ENCODE data around the gene CHURC1. TPM values are rescaled to one million over a fixed set of nuclear protein-coding genes. Genes with fewer than 3 reads are reported as not detected.

Gene CHURC1
- total and polyA plus RNA-seq, 2 of the 8 experiments (the other 6 are each of a cell fraction or from before 2014, with no cell fraction given): 50.2 to 59.3 TPM

DNA sequence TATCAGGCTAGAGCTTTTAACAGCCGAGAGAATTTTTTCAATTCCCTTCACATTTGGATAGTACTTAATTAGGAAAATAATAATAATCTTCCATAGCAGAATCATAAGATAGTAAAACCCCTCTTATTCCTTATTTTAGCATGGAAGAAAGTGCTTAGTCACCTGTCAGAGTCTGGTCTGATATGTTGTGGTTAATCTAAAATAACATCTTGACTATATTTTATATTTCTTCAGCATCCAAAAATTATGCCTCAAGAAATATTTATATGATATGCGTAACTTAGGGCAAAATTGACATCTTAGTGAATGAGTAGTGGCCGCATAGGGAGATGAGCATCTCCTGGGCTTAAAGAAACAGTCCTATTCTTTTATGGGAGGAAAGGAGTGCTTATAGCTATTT, 12.8 kb downstream of the CHURC1 start:
- Histone ChIP-seq H3K79me2 (ENCODE audit: control insufficient read depth in 1 of 2, insufficient read depth in 2 of 2, low read length in 2 of 2) (no peaks in the 10 kb centered on the region), H2BK120ac (replicated peaks; ENCODE audit: low read depth, low read length) (no peak overlapping the region), H4K8ac (ENCODE audit: extremely low read depth, insufficient read depth, low read length) (no peak overlapping the region), H3K27ac (ENCODE audit: low read depth, low read length) (no peak overlapping the region), H3K79me1 (ENCODE audit: low read depth, low read length) (no peaks in the 10 kb centered on the region), H3K56ac (replicated peaks; ENCODE audit: insufficient read length, low read depth, low read length) (no peak overlapping the region), H2BK5ac (ENCODE audit: low read depth, low read length) (no peak overlapping the region), H3K4ac (replicated peaks; ENCODE audit: insufficient read length, low read depth, low read length) (no peak overlapping the region), H3K23ac (ENCODE audit: insufficient read length) (no peak overlapping the region), H3K36me3 (ENCODE audit: control insufficient read depth in 2 of 4, insufficient read depth in 4 of 4, low read length in 3 of 4) (peaks cover 4 to 32% (median 11%) of the 10 kb centered on the region in 4 experiments), H3K27me3 (replicated peaks in 1 of 4; ENCODE audit: control insufficient read depth in 3 of 4, extremely low read depth in 1 of 4, insufficient read depth in 3 of 4, low read length in 3 of 4) (no peaks in the 10 kb centered on the region), H4K5ac (ENCODE audit: insufficient read length, low read depth, low read length) (no peak overlapping the region), H3K4me2 (ENCODE audit: insufficient read depth in 1 of 2, low read depth in 2 of 2, low read length in 2 of 2) (no peak overlapping the region), H3K14ac (ENCODE audit: insufficient read length) (no peak overlapping the region), H2BK20ac (ENCODE audit: low read length) (no peak overlapping the region), H2BK15ac (ENCODE audit: low read length) (no peak overlapping the region), H4K20me1 (replicated peaks in 1 of 2; ENCODE audit: control insufficient read depth in 1 of 2, insufficient read depth in 2 of 2, low read length in 2 of 2) (no peaks in the 10 kb centered on the region), H3K9me3 (ENCODE audit: insufficient read depth in 2 of 2, low read depth in 1 of 2, low read length in 1 of 2) (no peaks in the 10 kb centered on the region), H2AFZ (ENCODE audit: low read length) (no peak overlapping the region), H3K18ac (ENCODE audit: extremely low read depth, low read length) (no peak overlapping the region), H4K91ac (replicated peaks; ENCODE audit: insufficient read length, low read length) (no peak overlapping the region), H2AK5ac (ENCODE audit: low read depth, low read length) (no peak overlapping the region), H3K4me1 (replicated peaks in 1 of 4; ENCODE audit: control insufficient read depth in 3 of 4, insufficient read depth in 4 of 4, low read length in 3 of 4) (peaks cover 0 to 3% (median 0%) of the 10 kb centered on the region in 4 experiments; a peak in 1 of 7 replicates), H3K9ac (replicated peaks in 1 of 4; ENCODE audit: extremely low read depth in 1 of 4, low read depth in 3 of 4, low read length in 3 of 4) (no peak overlapping the region), H3K23me2 (ENCODE audit: low read depth, low read length) (no peaks in the 10 kb centered on the region), H2BK12ac (ENCODE audit: low read depth, low read length) (no peak overlapping the region), H3K4me3 (ENCODE audit: extremely low read depth in 1 of 4, insufficient read depth in 2 of 4, low read depth in 3 of 4, low read length in 4 of 4) (no peak overlapping the region)
- ChIA-PET POLR2A (ENCODE audit: partially characterized antibody) (interaction anchor here (0.8 to 2.0 kb wide), 5 partner anchors 9 to 26 kb away, joined by 3 to 7 read pairs (median 3); partner anchors contain the start of genes CHURC1 and GPX2), CTCF (ENCODE audit: partially characterized antibody) (interaction anchor here (0.9 to 1.9 kb wide), 7 partner anchors 10 to 104 kb away, joined by 3 to 7 read pairs (median 4); no protein-coding TSS in a partner anchor)
- DNase-seq (ENCODE audit: low read depth in 1 of 2, low spot score in 2 of 2) (no peak), FAIRE-seq (no peak)
- WGBS, 2 experiments (ENCODE audit: extremely low coverage in 1 of 2, insufficient coverage in 1 of 2, insufficient read length in 1 of 2, insufficient replicate concordance in 2 of 2, low coverage in 1 of 2, low lambda C conversion rate in 2 of 2, missing lambda C conversion rate in 1 of 2): 95% methylated on average over 3 of the region's 3 CpGs; no CpG with 5 or more reads in 1 of the 2 experiments
- TF ChIP-seq CHD2 (IDR thresholded peaks at IDR 0.05; ENCODE audit: low read length) (no peak), RAD21 (IDR thresholded peaks at IDR 0.05 in 1 of 2, conservative IDR thresholded peaks at IDR 0.05 in 1 of 2; ENCODE audit: low read depth in 2 of 2, low read length in 2 of 2) (no peak), ZNF274 (IDR thresholded peaks at IDR 0.05; ENCODE audit: borderline replicate concordance, extremely low read depth, low read length) (no peak), EGR1 (IDR thresholded peaks at IDR 0.05; ENCODE audit: borderline replicate concordance, low read depth, low read length) (no peak), SRF (IDR thresholded peaks at IDR 0.05; ENCODE audit: low read depth, low read length) (no peak), CBX5 (IDR thresholded peaks at IDR 0.05; ENCODE audit: low read depth, low read length) (no peak), GTF2F1 (IDR thresholded peaks at IDR 0.05; ENCODE audit: borderline replicate concordance, low read depth, low read length) (no peak), SAP30 (IDR thresholded peaks at IDR 0.05; ENCODE audit: insufficient read depth, insufficient replicate concordance, low read length) (no peak), ASH2L (IDR thresholded peaks at IDR 0.05; ENCODE audit: low read length) (no peak), GABPA (IDR thresholded peaks at IDR 0.05; ENCODE audit: borderline replicate concordance, insufficient read depth, low read length) (no peak), KDM4A (IDR thresholded peaks at IDR 0.05; ENCODE audit: low read depth, low read length, severe bottlenecking) (no peak), FOSL1 (IDR thresholded peaks at IDR 0.05; ENCODE audit: insufficient read depth, low read depth, low read length) (no peak), SP2 (IDR thresholded peaks at IDR 0.05; ENCODE audit: low read length) (no peak), POLR2AphosphoS5 (IDR thresholded peaks at IDR 0.05; ENCODE audit: low read depth, low read length) (no peak)
